Sigmoid colon (tissue), 7 donors: ENCODE results near the gene DHRS11. TPM values are rescaled to one million over a fixed set of nuclear protein-coding genes. Genes with fewer than 3 reads are reported as not detected.

Experiments
- DNase-seq: peaks from one replicate; pipeline ENCODE4 v3.0.0-alpha.2; 2019
- H3K27ac ChIP-seq, 4 donors: fragments of 200-600 bp; sonication (generic); one replicate each; pipeline ENCODE4 v1.5.1; 2016 to 2019; ENCODE audit warnings: mild to moderate bottlenecking in 1 of 4
- H3K27me3 ChIP-seq, 3 donors: fragments of 200-600 bp; sonication (generic); one replicate each; pipeline ENCODE4 v1.5.1; 2019; ENCODE audit warnings: mild to moderate bottlenecking in 1 of 3
- H3K36me3 ChIP-seq, 4 donors: fragments of 200-600 bp; sonication (generic); one replicate each; pipeline ENCODE4 v1.5.1; 2016 to 2019
- H3K4me1 ChIP-seq, 4 donors: fragments of 200-600 bp; sonication (generic); one replicate each; pipeline ENCODE4 v1.5.1; 2017 to 2019
- H3K4me3 ChIP-seq, 4 donors: fragments of 200-600 bp; sonication (generic); one replicate each; pipeline ENCODE4 v1.5.1; 2017 to 2019; ENCODE audit warnings: mild to moderate bottlenecking in 2 of 4, moderate library complexity in 1 of 4
- H3K9me3 ChIP-seq, 4 donors: fragments of 200-600 bp in 3 of 4; sonication (generic) in 3 of 4; one replicate each; pipeline versions ENCODE4 v1.5.1 to v1.6.1; 2013 to 2019
- POLR2A ChIP-seq, 2 donors: fragments of 450-650 bp; IDR thresholded peaks; one replicate each; pipeline ENCODE4 v1.6.1; 2016; ENCODE audit warnings: antibody characterized with exemption in 2 of 2, mild to moderate bottlenecking in 2 of 2, moderate library complexity in 2 of 2
- POLR2AphosphoS5 ChIP-seq, 4 donors: sonication (generic); formaldehyde crosslinking; IDR thresholded peaks; one replicate each; pipeline ENCODE4 v1.6.1; 2017; ENCODE audit warnings: antibody characterized with exemption in 4 of 4
- WGBS, 2 donors: extraction: QIAGEN DNeasy Blood & Tissue Kit; methylation state at CpG; one replicate each; pipeline ENCODE4 v1.1.7; 2013; 5-methylcytosine and 5-hydroxymethylcytosine counted together
- intact Hi-C: fragments of 100-400 bp; cut with DNase I; formaldehyde crosslinking; loops from one replicate; pipeline ENCODE4 v1.15.1; 2023
- polyA plus RNA-seq, 3 donors: library from polyadenylated mRNA; stranded (reverse); fragments of 200-250 nt; gene quantifications; one replicate each; pipeline ENCODE4 v1.2.3, GENCODE V29; 2013
- total RNA-seq, 4 donors: library from RNA; depleted of rRNA; stranded (reverse); fragments of >200 nt; gene quantifications; one replicate each; pipeline ENCODE4 v1.1.0, GENCODE V29; 2016
- donor health status: healthy with polysubstance abuse.
- donor health status: Bipolar disorder and iron deficiency.
- donor health status: healthy.

DHRS11 gene
- total and polyA plus RNA-seq, 7 donors: 4.3 to 239 (median 8.9) TPM

GRCh38 chr17:36647636-36648035, 56.0 kb downstream of the DHRS11 start:
- no peak overlapping the region for H3K27ac ChIP-seq
- no peaks in the 10 kb centered on the region for H3K36me3 ChIP-seq
- DNase-seq: no peak
- no peaks in the 10 kb centered on the region for H3K9me3 ChIP-seq
- intact Hi-C loops: no loop called here
- no peaks in the 10 kb centered on the region for H3K4me1 ChIP-seq
- peaks cover 7 to 68% (median 35%) of the 10 kb centered on the region in 3 donors for H3K27me3 ChIP-seq
- H3K4me3 ChIP-seq: no peak overlapping the region
- 22 to 35% methylated on average over 4 of the region's 4 CpGs for WGBS, 2 donors
- TF ChIP-seq POLR2A (IDR thresholded peaks at IDR 0.05): no peak

- H3K4me3 ChIP-seq: no peak overlapping the region
These were observed 58.6 kb downstream of the DHRS11 start for GRCh38 chr17:36650096-36650775.

More at GRCh38 chr17:36650096-36650775, 58.6 kb downstream of the DHRS11 start:
- intact Hi-C loops: no loop called here
- H3K9me3 ChIP-seq: no peaks in the 10 kb centered on the region
- H3K27ac ChIP-seq: no peak overlapping the region
- H3K36me3 ChIP-seq: no peaks in the 10 kb centered on the region
- no peaks in the 10 kb centered on the region for H3K4me1 ChIP-seq
- DNase-seq: no peak
- peaks cover 0 to 63% (median 15%) of the 10 kb centered on the region in 3 donors for H3K27me3 ChIP-seq
- 54 to 78% methylated on average over 9 of the region's 9 CpGs for WGBS, 2 donors
- no peak for TF ChIP-seq POLR2AphosphoS5 (IDR thresholded peaks at IDR 0.05)

Other genes with a start within 250 kb of the DHRS11 start
- not detected for gene TBC1D3H, start 203.4 kb upstream of the DHRS11 start, total RNA-seq
- under 1 TPM in 1 of 3 donors, not detected in 2; 0.46 TPM for gene TBC1D3H, start 203.4 kb upstream of the DHRS11 start, polyA plus RNA-seq
- 10 to 100 TPM; 31.0 to 59.9 (median 44.9) TPM for gene ZNHIT3, start 105.2 kb upstream of the DHRS11 start, total RNA-seq
- gene ZNHIT3, start 105.2 kb upstream of the DHRS11 start, polyA plus RNA-seq: 10 to 100 TPM; 49.9 to 60.7 (median 51.8) TPM
- 10 to 100 TPM; 49.9 to 67.2 (median 59.5) TPM for gene MYO19, start 57.0 kb upstream of the DHRS11 start, total RNA-seq
- gene MYO19, start 57.0 kb upstream of the DHRS11 start, polyA plus RNA-seq: 10 to 100 TPM; 19.2 to 60.6 (median 20.3) TPM
- gene PIGW, start 56.9 kb upstream of the DHRS11 start, total RNA-seq: 1 to 10 TPM; 1.7 to 3.9 (median 3.0) TPM
- gene PIGW, start 56.9 kb upstream of the DHRS11 start, polyA plus RNA-seq: 1 to 10 TPM; 2.4 to 8.6 (median 4.6) TPM
- 10 to 100 TPM; 57.4 to 62.2 (median 59.2) TPM for gene GGNBP2, start 47.0 kb upstream of the DHRS11 start, total RNA-seq
- 10 to 100 TPM; 43.5 to 55.3 (median 51.7) TPM for gene GGNBP2, start 47.0 kb upstream of the DHRS11 start, polyA plus RNA-seq
- gene MRM1, start 9.7 kb downstream of the DHRS11 start, total RNA-seq: 1 to 10 TPM; 2.8 to 5.3 (median 3.9) TPM
- 10 to 100 TPM in 1 of 3 donors, 1 to 10 TPM in 2; 5.4 to 15.0 (median 8.3) TPM for gene MRM1, start 9.7 kb downstream of the DHRS11 start, polyA plus RNA-seq